ENCODE measurements around the gene C1orf159.

Gene C1orf159

DNA sequence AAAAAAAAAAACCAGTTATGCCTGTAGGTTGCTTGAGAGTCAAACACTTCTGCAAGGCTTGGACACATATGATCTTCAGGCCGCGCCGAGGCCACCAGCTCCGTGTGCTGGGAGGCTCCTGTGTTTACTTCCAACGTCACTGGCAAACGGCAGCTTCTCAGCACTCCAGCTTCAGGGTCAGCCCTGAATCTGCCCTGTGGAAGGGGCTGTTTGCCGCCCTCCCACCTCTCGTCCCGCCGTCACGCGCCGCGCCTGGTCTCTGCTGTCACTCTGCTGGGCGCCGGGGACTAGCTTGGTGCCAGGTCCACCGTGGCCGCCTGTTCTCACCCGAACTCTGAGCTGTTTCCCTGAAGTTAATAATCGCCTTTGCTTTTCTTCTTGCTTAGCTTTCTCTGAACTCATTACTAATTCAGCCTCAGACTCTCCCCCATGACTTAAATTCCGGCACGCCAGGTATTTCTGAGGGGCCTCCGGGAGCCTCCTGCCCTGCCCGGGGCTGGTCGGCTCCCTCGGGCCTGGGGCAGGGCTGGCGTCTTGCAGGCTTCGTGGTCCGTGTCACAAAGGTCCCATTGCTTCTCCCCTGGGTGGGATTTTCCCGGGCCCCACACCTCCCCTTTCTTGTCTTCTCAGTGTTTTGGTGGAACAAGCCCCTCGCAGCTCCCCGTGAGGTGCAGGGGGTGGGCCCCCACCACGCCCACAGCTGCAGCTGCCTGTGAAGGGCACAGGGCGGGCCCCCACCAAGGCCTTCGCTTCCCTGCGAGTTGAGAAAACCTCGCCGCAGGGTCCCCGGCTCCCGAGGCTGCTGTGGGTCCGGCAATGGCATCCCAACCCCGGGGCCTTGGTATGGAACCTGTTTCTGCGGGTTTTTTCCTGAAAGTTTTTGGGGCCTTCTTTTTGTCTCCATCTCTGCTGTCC, 14.6 kb upstream of the C1orf159 start:
- no peak for DNase-seq

DNA sequence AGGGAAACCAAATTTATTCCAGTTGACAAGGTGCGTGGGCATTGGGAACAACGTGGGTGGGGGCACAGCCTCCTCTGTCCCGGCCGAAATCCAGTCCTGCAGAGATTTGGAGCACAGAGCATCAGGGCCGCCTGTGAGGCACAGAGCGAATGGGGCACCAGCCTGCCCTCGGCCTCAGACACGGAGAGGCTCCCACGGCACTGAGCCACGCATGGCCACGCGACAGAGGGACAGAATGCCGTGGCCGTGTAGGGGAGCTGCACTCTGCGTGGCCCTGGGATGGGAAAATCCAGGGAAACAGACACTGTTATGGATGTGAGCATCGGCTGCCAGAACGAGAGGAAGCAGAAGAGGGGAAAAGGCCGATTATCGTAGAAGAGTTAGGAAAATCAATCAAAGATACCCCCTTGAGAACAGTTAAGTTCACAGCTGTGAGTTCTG, 13.5 kb upstream of the C1orf159 start:
- DNase-seq = no peak

DNA sequence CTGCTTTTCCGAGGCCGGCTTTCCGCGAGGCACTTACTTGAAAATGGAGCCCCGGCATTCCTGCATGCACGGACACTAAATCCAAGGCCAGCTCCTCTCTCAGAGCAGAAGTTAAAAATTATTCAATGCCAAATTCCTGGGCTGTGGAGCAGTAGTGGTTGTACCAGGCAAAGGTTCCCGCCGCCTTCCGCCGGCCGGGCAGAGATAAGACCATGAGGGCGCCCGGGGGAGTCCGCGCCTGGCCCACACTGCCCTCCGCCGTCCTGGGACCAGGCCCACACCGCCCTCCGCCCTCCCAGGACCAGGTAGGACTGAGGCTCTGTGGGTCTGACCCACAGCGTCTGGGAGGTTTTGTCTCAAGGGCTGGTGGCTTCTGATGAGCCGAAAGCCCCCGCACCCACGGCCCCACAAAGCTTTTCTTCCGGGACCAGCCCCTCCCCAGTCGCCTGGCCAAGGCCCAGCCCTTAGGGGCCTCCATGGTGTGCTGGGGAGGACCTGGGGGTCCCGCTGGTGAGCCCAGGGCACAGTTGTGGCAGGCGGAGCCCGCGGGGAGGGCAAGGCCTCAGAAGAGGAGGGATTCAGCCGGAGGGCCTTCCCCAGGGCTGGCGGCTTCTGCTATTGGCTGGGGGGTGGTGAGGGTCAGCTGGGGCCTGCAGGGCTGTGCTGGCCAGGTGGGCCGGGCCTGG, 12.7 kb upstream of the C1orf159 start:
- DNase-seq = no peak

DNA sequence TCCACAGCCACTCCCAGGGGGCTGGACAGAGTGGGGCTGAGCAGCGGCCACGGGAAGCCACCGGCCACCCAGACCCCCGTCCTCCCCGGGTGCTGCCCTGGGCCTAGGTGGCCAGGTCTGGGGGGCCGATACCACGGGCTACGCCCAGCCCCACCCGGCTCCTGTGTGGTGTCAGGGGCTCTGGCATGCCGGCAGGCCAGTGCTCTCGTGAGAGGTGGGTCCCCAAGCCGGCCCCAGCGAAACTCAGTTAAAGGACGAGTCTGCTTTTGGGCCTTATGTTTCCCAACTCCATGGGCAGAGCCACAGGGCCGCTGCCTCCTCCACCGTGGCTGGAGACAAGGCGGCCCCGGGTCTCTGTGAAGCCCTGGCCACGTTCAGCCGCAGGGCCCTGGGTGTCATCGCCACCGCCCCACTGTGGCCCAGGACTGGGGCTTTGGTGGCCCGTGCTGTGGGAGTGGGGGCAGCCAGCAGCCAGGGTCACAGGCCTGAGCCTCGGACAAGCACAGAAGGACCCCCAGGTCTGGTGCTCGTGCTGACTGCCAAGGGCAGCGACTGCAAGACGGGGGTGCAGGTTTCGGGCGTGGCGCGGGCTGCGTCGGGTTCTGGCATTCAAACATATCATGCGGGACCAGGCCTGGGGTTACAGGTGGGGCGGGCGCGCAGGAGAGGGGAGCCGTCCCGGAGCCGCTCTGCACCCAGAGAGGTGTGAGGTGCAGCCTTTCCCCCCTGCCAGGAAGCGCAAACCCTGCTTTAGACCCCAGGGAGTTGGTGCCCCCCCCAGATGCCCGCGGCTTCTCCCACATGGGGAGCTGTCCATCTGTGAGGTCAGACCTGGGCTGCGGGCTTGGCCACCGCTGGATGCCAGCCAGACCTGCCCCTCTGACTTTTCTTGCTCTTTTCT, 11.9 kb upstream of the C1orf159 start:
- DNase-seq = no peak

DNA sequence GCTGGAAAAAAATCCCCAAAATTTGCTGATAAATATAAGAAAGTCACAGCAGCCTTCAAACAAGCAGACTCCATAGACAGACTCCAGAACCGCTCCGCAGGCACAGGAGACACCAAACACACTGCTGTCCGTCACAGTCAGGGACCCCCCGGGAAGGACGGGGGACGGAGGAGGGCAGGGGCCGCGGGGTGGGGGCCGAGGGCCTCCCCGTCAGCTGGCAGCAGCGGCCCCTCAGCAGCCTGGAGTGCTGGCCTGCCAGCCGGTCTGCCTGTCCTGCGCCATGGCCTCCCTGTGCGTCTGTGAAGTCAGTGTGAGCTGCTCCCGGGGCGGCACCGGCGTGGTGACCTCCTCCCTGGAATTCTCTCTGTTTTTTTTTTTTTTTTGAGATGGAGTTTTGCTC, 10.1 kb upstream of the C1orf159 start:
- DNase-seq = no peak

DNA sequence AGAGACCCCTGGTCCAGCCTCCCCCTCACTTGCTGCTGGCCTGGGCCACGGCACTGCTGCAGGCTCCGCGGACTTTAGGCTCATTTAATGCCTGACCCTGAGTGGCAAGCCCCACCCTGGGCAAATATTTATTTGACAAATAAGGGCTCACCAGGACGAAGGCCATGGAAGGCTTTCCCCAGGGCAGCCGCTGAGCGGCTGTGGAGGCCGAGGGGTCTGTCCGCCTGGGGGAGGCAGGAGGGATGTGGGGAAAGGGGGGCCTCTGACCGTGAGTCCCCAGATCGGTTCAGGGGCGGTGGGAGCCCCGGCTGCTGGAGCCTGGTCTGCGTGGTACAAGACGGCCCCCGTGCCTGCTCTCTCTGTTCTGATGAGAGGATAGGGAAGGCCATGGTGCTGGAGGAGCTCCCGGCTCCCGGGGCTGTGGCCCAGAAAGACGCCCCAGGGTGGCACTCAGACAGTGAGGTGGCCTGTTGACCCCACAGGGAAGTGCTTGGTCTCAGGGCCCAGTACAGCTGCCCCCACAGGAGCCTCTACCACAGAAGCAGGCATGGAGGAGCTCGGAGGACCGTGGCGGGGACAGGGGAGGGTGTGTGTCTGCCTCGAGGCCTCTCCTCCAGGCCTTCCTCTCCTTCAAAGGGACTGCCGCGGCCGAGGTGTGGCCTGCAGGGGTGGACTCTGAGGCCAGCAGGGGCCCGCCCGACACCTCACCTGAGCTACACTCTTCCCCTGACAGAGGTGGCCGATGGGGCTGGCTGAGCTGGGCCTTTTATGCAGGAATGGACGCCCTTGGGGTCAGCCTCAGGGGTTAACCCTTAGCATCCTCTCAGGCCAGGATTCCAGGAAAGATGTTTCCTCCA, 9.1 kb upstream of the C1orf159 start:
- DNase-seq = no peak

DNA sequence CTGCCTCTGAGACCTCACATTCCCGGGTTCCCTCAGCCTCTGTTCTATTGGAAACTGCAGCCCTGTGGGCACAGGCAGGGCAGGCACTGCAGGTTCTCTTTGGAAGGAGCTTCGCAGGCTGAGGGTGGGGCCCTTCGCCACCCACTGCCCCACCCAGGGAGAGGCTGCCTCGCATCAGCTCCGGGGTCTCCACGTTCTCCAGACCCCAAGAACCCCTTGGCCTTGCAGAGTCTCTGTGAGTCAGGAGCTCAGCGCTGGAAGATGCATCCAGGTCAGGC, 8.6 kb upstream of the C1orf159 start:
- DNase-seq = no peak

DNA sequence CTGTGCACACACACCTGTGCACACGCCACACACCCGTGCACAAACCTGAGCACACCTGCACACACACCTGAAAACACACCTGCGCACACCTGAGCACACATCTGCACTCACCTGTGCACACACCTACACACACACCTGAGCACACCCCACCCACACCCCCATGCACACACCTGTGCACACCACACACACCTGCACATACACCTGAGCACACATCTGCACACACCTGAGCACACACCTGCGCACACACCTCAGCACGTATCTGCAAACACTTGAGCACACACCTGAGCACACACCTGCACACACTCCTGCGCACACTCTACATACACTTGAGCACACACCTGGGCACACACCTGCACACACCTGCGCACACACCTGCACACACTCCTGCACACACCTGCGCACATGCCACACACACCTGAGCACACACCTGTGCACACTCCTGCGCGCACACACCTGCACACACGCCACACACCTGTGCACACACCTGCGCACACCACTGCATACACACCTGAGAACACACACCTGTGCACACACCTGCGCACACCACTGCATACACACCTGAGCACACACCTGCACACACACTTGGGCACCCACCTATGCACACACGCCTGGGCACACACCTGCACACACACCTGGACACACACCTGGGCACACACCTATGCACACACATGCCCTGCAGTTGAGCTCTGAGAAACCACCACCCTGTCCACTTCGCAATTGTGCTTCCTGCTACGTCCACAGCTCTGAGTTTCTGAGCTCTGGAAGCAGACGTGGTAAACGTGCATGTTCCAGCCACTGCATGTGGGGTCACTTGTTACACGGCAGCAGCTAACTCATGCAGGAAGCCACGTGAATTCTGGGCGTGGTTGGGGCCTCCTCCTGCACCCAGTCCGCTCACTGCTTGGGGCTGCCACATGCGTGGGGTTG, 8.0 kb upstream of the C1orf159 start:
- no peak for DNase-seq

DNA sequence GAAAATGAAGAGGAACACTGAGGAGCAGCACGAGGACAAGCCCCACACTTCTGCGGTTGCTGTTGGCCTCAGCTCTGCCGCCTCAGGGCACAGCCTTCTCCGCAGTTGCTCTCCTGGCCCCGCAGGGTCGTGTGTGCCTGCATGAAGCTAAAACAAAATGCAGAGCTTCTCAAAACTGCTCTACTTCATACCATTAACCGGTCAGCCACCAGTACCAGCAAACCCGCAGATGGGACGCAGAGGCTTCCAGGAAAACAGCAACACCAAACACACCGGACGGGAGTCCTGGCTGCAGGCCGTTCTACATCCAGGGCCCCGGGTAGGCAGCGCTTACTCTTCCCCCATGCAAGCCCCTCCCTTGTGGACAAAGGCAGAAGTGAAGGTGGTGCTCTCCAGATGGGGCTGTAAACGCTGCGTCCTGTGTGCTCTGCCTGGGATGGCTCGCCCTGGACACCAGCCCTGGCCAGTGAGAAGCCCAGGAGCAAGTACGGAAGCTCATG, 7.1 kb upstream of the C1orf159 start:
- DNase-seq = no peak

DNA sequence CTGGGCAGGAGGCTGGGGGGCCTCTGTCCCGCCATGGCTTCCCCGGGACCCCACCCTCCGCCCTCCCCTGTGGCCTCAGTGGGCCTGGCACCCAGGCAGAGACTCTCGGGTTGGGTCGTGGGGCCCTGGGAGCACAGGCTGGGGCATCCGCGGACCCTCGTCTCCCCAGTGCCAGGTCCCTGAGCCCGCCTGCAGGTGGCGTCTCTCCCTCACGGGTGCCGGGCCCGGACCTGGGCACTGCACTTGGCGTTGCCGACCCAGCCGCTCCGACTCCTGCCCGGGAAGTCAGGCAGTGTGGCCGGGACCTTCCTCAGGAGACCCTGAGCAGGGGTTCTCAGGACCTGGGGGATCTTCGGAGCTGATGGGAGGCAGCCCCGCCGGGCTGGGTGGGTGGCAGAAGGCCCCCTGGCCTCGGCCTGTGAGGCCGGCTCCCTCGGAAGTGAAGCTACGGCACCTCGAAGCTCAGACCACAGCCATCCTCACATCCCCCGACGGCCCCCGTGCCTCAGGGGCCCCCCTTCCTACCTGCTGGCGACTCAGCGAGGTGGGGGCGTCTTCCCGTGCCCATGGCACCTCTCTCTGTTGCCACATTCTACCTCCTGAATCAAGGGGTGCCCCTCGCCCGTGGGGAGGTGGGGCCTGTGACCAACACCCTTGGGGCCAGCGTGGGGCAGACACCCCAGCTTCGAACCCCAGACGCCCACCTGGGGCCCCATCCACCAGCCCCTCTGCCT, 6.4 kb upstream of the C1orf159 start:
- DNase-seq = peak; percentile 52 to 82 (median 72)

DNA sequence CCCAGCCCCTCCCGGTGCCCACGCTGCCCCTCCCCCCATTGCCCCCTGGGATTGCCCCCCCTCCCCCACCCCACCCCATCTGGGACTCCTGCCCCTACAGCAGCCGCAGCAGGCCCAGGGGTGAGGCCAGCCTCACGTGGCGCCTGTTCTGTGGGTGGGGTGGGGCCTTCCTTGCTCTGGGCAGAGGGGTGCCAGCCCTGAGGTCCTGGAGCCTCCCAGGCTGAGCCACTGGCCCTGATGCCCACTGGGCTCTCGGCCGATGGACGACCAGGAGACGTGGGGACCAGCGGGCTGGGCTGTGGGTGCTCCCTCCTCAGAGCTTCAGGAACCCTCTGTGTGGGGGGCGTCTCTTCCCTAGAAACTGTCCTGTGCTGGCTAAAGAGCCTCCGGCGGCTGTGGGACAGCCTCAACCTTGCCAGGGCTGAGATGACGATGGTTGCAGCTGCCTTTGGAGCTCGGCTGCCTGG, 5.8 kb upstream of the C1orf159 start:
- no peak for DNase-seq

DNA sequence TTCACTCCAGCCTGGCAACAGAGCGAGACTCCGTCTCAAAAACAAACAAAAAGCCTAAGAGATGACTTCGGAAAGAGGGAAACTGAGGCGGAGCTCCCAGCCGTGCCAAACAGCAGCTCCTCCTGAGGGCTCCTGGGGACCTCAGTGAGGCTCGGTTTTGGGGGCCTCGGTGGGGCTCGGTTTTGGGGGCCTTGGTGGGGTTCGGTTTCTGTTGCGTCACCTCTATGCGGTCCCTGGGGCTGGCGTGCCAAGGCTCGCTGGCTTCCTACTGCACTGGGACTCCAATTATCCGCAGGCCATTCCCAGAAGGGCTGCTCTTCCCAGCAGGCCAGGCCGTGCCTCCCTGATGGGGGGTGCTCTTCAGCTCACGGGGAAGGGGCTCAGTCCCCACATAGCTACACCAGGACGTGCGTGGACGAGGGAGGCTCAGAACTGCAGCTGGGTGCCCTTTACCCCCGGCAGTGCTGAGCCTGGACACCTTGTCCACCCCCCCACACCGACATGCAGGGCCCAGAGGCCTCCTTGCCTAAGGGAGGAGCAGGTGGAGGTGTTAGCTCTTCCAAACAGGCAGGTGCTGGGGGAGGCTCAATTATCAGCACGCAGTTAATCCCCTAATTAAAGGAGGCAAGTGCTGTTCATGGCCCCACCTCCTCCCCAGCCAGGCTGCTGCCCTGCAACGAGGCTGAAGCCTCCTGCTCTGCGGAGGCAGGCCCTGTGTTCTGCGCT, 5.1 kb upstream of the C1orf159 start:
- DNase-seq = no peak

DNA sequence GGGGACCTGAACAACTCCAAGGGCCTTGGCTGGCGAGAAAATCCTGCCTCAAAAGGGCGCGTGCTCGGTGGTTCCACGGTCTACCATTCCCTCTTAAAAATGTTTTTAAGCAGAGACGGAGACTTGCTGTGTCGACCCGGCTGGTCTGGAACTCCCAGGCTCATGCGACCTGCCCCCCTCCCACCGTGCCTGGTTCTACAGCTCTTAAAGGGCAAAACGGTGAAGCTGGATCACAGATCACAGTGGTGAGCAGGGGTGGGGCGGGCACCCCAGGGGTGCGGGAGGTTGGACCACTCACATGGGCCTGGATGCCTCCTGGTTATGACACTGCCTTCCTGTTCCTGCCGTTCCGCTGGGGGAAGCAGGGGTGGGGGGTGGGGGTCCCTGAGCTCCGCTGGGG, 4.2 kb upstream of the C1orf159 start:
- no peak for DNase-seq

DNA sequence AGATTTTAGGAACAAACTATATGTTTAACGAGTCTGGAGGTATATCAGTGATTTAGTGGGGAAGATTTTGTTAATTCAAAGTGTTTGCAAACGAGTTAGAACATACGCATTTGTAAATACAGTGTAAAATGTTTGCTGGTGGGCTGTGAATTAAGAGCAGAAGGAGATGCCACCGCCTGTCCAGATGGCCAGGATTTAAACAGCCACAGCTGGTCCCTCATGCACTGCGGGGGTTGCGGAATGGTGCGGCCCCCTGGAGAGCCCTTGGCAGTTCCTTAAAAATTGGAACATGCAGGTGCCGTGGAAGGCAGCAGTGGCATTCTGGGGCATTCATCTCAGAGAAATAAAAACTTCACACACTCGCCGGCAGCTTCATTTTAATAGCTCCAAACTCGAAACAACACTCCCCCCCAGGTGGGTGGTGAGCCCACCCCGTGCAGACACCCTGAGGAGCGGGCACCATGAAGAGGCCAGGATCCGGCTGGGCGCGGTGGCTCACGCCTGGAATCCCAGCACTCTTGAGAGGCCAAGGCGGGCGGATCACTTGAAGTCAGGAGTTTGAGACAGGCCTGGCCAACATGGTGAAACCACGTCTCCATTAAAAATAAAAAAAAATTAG, 3.5 kb upstream of the C1orf159 start:
- DNase-seq = no peak

DNA sequence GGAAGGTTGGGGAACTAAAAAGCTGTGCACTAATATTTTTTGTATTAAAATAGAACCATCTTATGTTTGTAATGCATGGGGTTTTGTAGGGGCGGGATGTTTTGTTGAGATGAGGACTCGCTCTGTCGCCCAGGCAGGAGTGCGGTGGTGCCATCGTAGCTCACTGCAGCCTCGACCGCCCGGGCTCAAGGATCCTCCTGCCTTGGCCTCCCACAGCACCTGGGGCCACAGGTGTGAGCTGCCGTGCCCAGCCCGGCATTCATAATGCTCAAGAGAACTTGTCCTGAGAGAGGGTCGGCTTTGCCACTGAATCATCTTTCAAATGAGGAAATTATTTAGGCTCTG, 3.0 kb upstream of the C1orf159 start:
- no peak for DNase-seq

DNA sequence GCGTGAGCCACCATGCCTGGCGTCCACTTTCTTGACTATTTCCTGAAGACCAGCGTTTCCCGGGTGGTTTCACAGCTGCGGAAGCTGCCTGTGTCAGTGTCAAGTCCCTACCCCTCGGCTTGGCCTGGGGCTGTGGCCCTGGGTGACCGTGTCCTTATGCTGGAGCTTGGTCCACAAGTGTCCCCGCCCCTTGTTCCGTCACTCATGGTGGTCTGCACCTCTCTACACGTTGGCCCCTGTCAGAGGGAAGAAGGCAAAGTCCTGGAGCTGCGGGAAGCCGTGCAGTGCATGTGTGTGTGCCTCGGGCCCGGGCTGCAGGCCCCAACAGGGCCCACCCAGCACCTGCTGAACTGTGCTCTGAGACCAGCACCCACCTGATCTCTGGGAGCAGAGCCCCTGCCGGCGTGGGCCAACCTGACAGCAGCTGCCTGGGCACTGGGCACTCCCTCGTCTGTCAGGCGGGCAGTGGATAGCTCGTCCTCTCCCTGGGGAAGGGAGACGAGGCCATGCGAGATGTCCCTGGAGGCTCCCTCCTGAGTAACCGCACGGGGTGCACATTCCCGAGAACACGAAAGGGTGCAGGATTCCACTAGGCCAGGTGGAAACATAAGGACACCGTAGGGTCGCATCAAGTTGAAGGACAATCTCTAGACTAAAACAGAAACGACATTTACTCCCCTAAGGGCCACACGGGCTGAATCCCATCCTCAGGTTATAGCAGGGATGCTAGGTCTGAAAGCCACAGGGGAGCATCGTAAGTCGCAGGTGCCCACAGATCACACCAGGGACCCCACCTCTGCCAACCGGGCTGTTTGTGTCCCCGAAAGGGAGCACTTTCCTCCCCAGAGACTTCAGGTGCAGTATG, 2.4 kb upstream of the C1orf159 start:
- no peak for DNase-seq

DNA sequence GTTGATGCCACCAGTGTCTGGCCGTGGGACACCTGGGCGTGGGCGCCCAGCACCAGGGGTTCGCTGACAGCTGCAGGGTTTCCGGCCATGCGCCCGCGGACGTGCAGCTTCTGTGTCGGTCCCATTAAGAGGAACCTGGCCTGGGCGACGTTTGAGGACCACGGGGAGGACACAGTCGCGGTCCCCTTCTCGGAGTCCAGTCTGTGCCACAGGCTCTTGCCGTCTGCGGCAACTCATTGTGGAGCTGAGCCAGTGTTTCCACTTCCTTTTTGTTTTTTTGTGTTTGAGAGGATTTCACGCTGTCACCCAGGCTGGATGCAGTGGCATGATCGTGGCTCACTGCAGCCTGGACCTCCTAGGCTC, 1.6 kb upstream of the C1orf159 start:
- DNase-seq = no peak

Measured in activated naive CD4-positive, alpha-beta T cell (primary cell).